HepG2 (cell line): ENCODE measurements around the gene TMEM255B. TPM values are rescaled to one million over a fixed set of nuclear protein-coding genes. Genes with fewer than 3 reads are reported as not detected.
A peak's percentile ranks its signal among the peaks of the same experiment; 100 is the strongest.

Experiments
- BORCS8-MEF2B ChIP-seq: sonication (generic); formaldehyde crosslinking; IDR thresholded peaks from 2 replicates; pipeline ENCODE4 v1.8.0; 2022; ENCODE audit warnings: mild to moderate bottlenecking, missing genetic modification reagents
- CCAR2 ChIP-seq: fragments of 200-400 bp; formaldehyde crosslinking; optimal IDR thresholded peaks from 2 replicates; pipeline ENCODE3; 2018; ENCODE audit warnings: low read depth, mild to moderate bottlenecking, low read length, moderate library complexity
- EEA1 ChIP-seq: sonication (generic); formaldehyde crosslinking; IDR thresholded peaks from 2 replicates; pipeline ENCODE4 v1.5.1; 2020; ENCODE audit warnings: mild to moderate bottlenecking, missing genetic modification reagents, borderline replicate concordance
- ETV5 ChIP-seq: IDR thresholded peaks from 2 replicates; pipeline ENCODE4 v1.6.1; 2018; ENCODE audit warnings: missing biosample characterization, missing genetic modification reagents, inconsistent platforms, borderline replicate concordance
- HNRNPK ChIP-seq: fragments of 200-400 bp; formaldehyde crosslinking; IDR thresholded peaks from 2 replicates; pipeline ENCODE4 v1.6.1; 2018; ENCODE audit warnings: low read length, low read depth, moderate library complexity, mild to moderate bottlenecking; ENCODE audit not compliant: poor library complexity, severe bottlenecking
- HOXA9 ChIP-seq: sonication (generic); formaldehyde crosslinking; IDR thresholded peaks from 2 replicates; pipeline ENCODE4 v1.8.1; 2022; ENCODE audit warnings: missing genetic modification reagents, mild to moderate bottlenecking, moderate library complexity, borderline replicate concordance
- KDM2A ChIP-seq: sonication (generic); formaldehyde crosslinking; IDR thresholded peaks from 2 replicates; pipeline ENCODE4 v1.4.0; 2020; ENCODE audit warnings: low read depth, missing genetic modification reagents, borderline replicate concordance
- KDM6A ChIP-seq: IDR thresholded peaks from 2 replicates; pipeline ENCODE4 v1.6.1; 2016; ENCODE audit warnings: low read depth
- MEIS1 ChIP-seq: sonication (generic); formaldehyde crosslinking; IDR thresholded peaks from 2 replicates; pipeline ENCODE4 v1.9.0; 2021; ENCODE audit warnings: mild to moderate bottlenecking, missing genetic modification reagents, moderate library complexity, borderline replicate concordance
- MYC ChIP-seq: sonication (generic); formaldehyde crosslinking; IDR thresholded peaks from 2 replicates; pipeline ENCODE4 v1.9.0; 2021; ENCODE audit warnings: missing genetic modification reagents, borderline replicate concordance
- TOPORS ChIP-seq: sonication (generic); formaldehyde crosslinking; IDR thresholded peaks from 2 replicates; pipeline ENCODE4 v1.8.0; 2023; ENCODE audit warnings: mild to moderate bottlenecking, missing genetic modification reagents
- YY1 ChIP-seq: IDR thresholded peaks from 2 replicates; pipeline ENCODE4 v1.6.1; 2011; ENCODE audit warnings: low read length, low read depth, moderate library complexity, mild to moderate bottlenecking; ENCODE audit not compliant: insufficient read depth, insufficient replicate concordance
- ZSCAN29 ChIP-seq: sonication (generic); formaldehyde crosslinking; conservative IDR thresholded peaks from 2 replicates; pipeline ENCODE4 v1.4.0; 2020; ENCODE audit warnings: mild to moderate bottlenecking, missing genetic modification reagents
- polyA plus RNA-seq, 8 experiments: library from polyadenylated mRNA; depleted of rRNA in 3 of 8; stranded (reverse) in 7 of 8; unstranded in 1 of 8; fragments of >200 nt; fragmentation: Illumina TruSeq in 4 of 8; extraction: Trizol in 4 of 8; gene quantifications; 2 replicates each; pipeline versions ENCODE4 v1.2.1 to v1.2.3, GENCODE V29; 2011 to 2016; ENCODE audit warnings: low read depth in 4 of 8, missing spikeins in 1 of 8, mixed read lengths in 1 of 8; ENCODE audit not compliant: insufficient read depth in 1 of 8
- total RNA-seq, 5 experiments: library from RNA; depleted of rRNA; stranded (reverse); fragments of >200 nt; fragmentation: Illumina TruSeq; extraction: Trizol; gene quantifications; 2 replicates each; pipeline ENCODE4 v1.2.3, GENCODE V29; 2016; ENCODE audit warnings: low read depth in 1 of 5
- TF ChIP-seq, protein P1 (sequence below): sonication (generic); formaldehyde crosslinking; IDR thresholded peaks from 2 replicates; pipeline ENCODE4 v1.5.1; 2020; ENCODE audit warnings: mild to moderate bottlenecking, missing genetic modification reagents
- TF ChIP-seq, protein P2 (sequence below): sonication (generic); formaldehyde crosslinking; IDR thresholded peaks from 2 replicates; pipeline ENCODE4 v1.5.0; 2020; ENCODE audit warnings: missing genetic modification reagents, mild to moderate bottlenecking, borderline replicate concordance
- TF ChIP-seq, protein P3 (sequence below): sonication (generic); formaldehyde crosslinking; IDR thresholded peaks from 2 replicates; pipeline ENCODE4 v1.5.1; 2020; ENCODE audit warnings: mild to moderate bottlenecking, moderate library complexity, missing genetic modification reagents
- TF ChIP-seq, protein P4 (sequence below): IDR thresholded peaks from 2 replicates; pipeline ENCODE4 v1.6.1; 2016; ENCODE audit warnings: low read depth
- TF ChIP-seq, protein P5 (sequence below): fragments of 450-650 bp; IDR thresholded peaks from 2 replicates; pipeline ENCODE4 v1.6.1; 2017

The TMEM255B gene
- total and polyA plus RNA-seq, 2 of the 13 experiments (the other 11 are each of a cell fraction or from before 2014, with no cell fraction given), result not detected

DNA sequence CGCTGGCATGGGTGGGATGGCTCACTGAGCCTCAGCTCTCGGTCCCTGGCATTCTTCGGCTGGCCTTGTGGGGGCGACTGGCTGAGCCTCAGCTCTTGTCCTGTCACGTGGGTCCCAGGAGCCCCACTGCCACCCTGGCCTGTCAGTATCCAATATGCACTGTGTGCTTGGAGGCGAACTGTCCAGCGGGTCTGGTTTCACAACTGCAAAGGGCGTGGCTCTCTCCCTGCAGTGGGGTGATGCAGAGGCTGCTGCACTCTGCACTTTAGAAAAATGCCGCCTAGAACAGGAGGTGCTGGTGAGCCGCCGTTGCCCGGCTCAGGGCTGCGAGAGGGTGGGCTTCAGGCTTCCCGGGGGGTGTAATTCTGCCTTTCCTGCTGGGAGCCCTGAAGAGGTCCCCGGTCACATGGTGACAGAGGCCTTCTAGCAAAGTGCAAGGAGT is 17.0 kb upstream of the TMEM255B start (continued):
- TF ChIP-seq, protein P1, sequence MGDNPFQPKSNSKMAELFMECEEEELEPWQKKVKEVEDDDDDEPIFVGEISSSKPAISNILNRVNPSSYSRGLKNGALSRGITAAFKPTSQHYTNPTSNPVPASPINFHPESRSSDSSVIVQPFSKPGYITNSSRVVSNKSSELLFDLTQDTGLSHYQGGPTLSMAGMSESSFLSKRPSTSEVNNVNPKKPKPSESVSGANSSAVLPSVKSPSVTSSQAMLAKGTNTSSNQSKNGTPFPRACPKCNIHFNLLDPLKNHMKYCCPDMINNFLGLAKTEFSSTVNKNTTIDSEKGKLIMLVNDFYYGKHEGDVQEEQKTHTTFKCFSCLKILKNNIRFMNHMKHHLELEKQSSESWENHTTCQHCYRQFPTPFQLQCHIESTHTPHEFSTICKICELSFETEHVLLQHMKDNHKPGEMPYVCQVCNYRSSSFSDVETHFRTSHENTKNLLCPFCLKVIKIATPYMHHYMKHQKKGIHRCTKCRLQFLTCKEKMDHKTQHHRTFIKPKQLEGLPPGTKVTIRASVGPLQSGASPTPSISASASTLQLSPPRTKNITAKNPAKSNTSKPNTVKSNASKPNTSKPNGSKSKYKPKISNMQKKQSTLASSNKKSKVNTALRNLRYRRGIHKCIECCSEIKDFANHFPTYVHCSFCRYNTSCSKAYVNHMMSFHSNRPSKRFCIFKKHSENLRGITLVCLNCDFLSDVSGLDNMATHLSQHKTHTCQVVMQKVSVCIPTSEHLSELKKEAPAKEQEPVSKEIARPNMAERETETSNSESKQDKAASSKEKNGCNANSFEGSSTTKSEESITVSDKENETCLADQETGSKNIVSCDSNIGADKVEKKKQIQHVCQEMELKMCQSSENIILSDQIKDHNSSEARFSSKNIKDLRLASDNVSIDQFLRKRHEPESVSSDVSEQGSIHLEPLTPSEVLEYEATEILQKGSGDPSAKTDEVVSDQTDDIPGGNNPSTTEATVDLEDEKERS (CRISPR knock-in tag), result no peak
- no peak for TF ChIP-seq EEA1 (CRISPR knock-in tag)
- TF ChIP-seq BORCS8-MEF2B, result no peak
- TF ChIP-seq, protein P2, sequence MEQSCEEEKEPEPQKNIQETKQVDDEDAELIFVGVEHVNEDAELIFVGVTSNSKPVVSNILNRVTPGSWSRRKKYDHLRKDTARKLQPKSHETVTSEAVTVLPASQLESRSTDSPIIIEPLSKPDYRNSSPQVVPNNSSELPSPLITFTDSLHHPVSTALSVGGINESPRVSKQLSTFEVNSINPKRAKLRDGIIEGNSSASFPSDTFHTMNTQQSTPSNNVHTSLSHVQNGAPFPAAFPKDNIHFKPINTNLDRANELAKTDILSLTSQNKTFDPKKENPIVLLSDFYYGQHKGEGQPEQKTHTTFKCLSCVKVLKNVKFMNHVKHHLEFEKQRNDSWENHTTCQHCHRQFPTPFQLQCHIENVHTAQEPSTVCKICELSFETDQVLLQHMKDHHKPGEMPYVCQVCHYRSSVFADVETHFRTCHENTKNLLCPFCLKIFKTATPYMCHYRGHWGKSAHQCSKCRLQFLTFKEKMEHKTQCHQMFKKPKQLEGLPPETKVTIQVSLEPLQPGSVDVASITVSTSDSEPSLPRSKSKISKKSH (CRISPR knock-in tag), result no peak; the same call in 1 of the 2 replicates
- TF ChIP-seq KDM6A (CRISPR knock-in tag), result no peak
- TF ChIP-seq TOPORS (CRISPR knock-in tag), result no peak
- 0 out of 2 replicates have a peak, but pooled peaks have one; percentile 42 for TF ChIP-seq MEIS1
- TF ChIP-seq HNRNPK, result no peak
- TF ChIP-seq HOXA9 (CRISPR knock-in tag), result no peak
- TF ChIP-seq MYC (CRISPR knock-in tag), result no peak; the same call in 1 of the 2 replicates
- TF ChIP-seq ZSCAN29 (CRISPR knock-in tag), result no peak
- peak; percentile 30; the same call in 1 of the 2 replicates for TF ChIP-seq KDM2A (CRISPR knock-in tag)
- no peak; the same call in 1 of the 2 replicates for TF ChIP-seq ETV5
- TF ChIP-seq CCAR2, result no peak
- TF ChIP-seq, protein P3, sequence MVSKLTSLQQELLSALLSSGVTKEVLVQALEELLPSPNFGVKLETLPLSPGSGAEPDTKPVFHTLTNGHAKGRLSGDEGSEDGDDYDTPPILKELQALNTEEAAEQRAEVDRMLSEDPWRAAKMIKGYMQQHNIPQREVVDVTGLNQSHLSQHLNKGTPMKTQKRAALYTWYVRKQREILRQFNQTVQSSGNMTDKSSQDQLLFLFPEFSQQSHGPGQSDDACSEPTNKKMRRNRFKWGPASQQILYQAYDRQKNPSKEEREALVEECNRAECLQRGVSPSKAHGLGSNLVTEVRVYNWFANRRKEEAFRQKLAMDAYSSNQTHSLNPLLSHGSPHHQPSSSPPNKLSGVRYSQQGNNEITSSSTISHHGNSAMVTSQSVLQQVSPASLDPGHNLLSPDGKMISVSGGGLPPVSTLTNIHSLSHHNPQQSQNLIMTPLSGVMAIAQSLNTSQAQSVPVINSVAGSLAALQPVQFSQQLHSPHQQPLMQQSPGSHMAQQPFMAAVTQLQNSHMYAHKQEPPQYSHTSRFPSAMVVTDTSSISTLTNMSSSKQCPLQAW (CRISPR knock-in tag), result 0 out of 2 replicates have a peak, but pooled peaks have one; percentile 42
- TF ChIP-seq YY1, result peak; percentile 36
- TF ChIP-seq, protein P4, sequence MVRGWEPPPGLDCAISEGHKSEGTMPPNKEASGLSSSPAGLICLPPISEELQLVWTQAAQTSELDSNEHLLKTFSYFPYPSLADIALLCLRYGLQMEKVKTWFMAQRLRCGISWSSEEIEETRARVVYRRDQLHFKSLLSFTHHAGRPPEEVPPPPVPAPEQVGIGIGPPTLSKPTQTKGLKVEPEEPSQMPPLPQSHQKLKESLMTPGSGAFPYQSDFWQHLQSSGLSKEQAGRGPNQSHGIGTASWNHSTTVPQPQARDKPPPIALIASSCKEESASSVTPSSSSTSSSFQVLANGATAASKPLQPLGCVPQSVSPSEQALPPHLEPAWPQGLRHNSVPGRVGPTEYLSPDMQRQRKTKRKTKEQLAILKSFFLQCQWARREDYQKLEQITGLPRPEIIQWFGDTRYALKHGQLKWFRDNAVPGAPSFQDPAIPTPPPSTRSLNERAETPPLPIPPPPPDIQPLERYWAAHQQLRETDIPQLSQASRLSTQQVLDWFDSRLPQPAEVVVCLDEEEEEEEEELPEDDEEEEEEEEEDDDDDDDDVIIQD, result no peak
- TF ChIP-seq, protein P5, sequence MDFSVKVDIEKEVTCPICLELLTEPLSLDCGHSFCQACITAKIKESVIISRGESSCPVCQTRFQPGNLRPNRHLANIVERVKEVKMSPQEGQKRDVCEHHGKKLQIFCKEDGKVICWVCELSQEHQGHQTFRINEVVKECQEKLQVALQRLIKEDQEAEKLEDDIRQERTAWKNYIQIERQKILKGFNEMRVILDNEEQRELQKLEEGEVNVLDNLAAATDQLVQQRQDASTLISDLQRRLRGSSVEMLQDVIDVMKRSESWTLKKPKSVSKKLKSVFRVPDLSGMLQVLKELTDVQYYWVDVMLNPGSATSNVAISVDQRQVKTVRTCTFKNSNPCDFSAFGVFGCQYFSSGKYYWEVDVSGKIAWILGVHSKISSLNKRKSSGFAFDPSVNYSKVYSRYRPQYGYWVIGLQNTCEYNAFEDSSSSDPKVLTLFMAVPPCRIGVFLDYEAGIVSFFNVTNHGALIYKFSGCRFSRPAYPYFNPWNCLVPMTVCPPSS, result no peak
